DND-41 (cell line): ENCODE data around the gene MUCL1.
A peak's percentile ranks its signal among the peaks of the same experiment; 100 is the strongest.

Experiments
- EZH2 ChIP-seq: IDR thresholded peaks from 3 replicates; pipeline ENCODE4 v1.6.1; 2012; ENCODE audit warnings: borderline replicate concordance, low read depth, mild to moderate bottlenecking, moderate library complexity, low read length, inconsistent platforms; ENCODE audit not compliant: severe bottlenecking
- TF ChIP-seq, protein P1 (sequence below): IDR thresholded peaks from 2 replicates; pipeline ENCODE4 v1.5.1; 2012; ENCODE audit warnings: borderline replicate concordance, low read length, moderate library complexity, mild to moderate bottlenecking; ENCODE audit not compliant: poor library complexity, severe bottlenecking; ENCODE audit errors: extremely low read depth

DNA sequence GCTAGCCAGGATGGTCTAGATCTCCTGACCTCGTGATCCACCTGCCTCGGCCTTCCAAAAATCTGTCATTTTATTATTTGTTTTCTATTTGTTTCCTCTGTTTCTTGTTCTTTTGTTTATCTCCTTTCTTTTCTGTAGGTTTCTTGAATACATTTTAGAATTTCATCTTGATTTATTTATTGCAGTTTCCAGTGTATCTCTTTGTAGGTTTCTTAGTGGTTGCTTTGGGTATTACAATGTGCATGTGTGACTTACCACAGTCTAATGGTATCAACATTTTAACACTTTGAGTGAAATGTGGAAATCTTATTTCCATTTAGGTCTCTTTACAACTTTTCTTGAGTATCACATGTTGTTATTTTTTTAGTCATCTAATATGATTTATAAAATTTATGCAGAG lies 29.9 kb upstream of the MUCL1 start:
- TF ChIP-seq, protein P1, sequence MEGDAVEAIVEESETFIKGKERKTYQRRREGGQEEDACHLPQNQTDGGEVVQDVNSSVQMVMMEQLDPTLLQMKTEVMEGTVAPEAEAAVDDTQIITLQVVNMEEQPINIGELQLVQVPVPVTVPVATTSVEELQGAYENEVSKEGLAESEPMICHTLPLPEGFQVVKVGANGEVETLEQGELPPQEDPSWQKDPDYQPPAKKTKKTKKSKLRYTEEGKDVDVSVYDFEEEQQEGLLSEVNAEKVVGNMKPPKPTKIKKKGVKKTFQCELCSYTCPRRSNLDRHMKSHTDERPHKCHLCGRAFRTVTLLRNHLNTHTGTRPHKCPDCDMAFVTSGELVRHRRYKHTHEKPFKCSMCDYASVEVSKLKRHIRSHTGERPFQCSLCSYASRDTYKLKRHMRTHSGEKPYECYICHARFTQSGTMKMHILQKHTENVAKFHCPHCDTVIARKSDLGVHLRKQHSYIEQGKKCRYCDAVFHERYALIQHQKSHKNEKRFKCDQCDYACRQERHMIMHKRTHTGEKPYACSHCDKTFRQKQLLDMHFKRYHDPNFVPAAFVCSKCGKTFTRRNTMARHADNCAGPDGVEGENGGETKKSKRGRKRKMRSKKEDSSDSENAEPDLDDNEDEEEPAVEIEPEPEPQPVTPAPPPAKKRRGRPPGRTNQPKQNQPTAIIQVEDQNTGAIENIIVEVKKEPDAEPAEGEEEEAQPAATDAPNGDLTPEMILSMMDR = peak; percentile 34
- no peak for TF ChIP-seq EZH2
